GM10266 (cell line): ENCODE data around the gene ACMSD.

Experiments
- DNase-seq: peaks from one replicate; pipeline ENCODE4 v3.0.0; 2012; ENCODE audit errors: extremely low spot score
- CTCF ChIP-seq: IDR thresholded peaks from 2 replicates; pipeline ENCODE4 v1.5.1; 2012; ENCODE audit warnings: mild to moderate bottlenecking, low read depth; ENCODE audit not compliant: control insufficient read depth, insufficient read depth; ENCODE audit errors: missing control alignments

ACMSD gene

GRCh38 chr2:134838143-134838620 is at the start of gene ACMSD:
TSS of gene ACMSD (plus strand) at chr2:134838616. CDS start at chr2:134838683, 67 bp downstream.
- no peak for DNase-seq
- no peak for TF ChIP-seq CTCF

GRCh38 chr2:134790487-134790886 is 47.9 kb upstream of the ACMSD start:
- DNase-seq = no peak
- TF ChIP-seq CTCF = no peak

- DNase-seq = no peak
- no peak for TF ChIP-seq CTCF
These were observed 46.8 kb upstream of the ACMSD start for GRCh38 chr2:134791616-134792015.

- no peak for TF ChIP-seq CTCF
- no peak for DNase-seq
These were observed 46.2 kb upstream of the ACMSD start for GRCh38 chr2:134792186-134792585.

- TF ChIP-seq CTCF = no peak
- DNase-seq = no peak
These were observed 42.7 kb upstream of the ACMSD start for GRCh38 chr2:134795765-134796164.

GRCh38 chr2:134796373-134796772 is 42.0 kb upstream of the ACMSD start:
- TF ChIP-seq CTCF = no peak
- no peak for DNase-seq

- DNase-seq = no peak
- TF ChIP-seq CTCF = no peak
These were observed 38.5 kb upstream of the ACMSD start for GRCh38 chr2:134799936-134800335.
